Fibroblast of mammary gland (primary cell): ENCODE measurements around the gene PNRC1.
"Not testable (repeated sequence)": the region's sequence is repeated elsewhere in the genome, so short reads cannot be mapped to it uniquely, and the experiment has no call there.

ENCODE experiments used
- DNase-seq: peaks from one replicate; pipeline ENCODE4 v3.0.0-alpha.2; 2010; ENCODE audit warnings: low read depth
- H3K4me3 ChIP-seq: 2 replicates; pipeline ENCODE4 v1.5.1; 2011; ENCODE audit warnings: low read depth, mild to moderate bottlenecking, low read length, moderate library complexity; ENCODE audit not compliant: control insufficient read depth
- CTCF ChIP-seq: conservative IDR thresholded peaks from 2 replicates; pipeline ENCODE4 v1.5.1; 2011; ENCODE audit warnings: low read depth, low read length, inconsistent platforms; ENCODE audit not compliant: control insufficient read depth, insufficient read depth

The PNRC1 gene

GRCh38 chr6:89058627-89059026, 21.9 kb upstream of the PNRC1 start:
- DNase-seq, result no peak
- H3K4me3 ChIP-seq, result no peak overlapping the region
- no peak for TF ChIP-seq CTCF

GRCh38 chr6:89059227-89059626, 21.3 kb upstream of the PNRC1 start:
- no peak for DNase-seq
- TF ChIP-seq CTCF, result no peak
- no peak overlapping the region for H3K4me3 ChIP-seq

GRCh38 chr6:89063881-89064280, 16.7 kb upstream of the PNRC1 start:
- no peak overlapping the region for H3K4me3 ChIP-seq
- no peak for TF ChIP-seq CTCF
- DNase-seq, result no peak

- not testable (repeated sequence) for H3K4me3 ChIP-seq, DNase-seq
Measured at GRCh38 chr6:89064931-89065330, 15.6 kb upstream of the PNRC1 start.

GRCh38 chr6:89066121-89066520, 14.4 kb upstream of the PNRC1 start:
- not testable (repeated sequence) for DNase-seq, H3K4me3 ChIP-seq

GRCh38 chr6:89066940-89067646, 13.5 kb upstream of the PNRC1 start:
- no peak for DNase-seq
- no peak overlapping the region for H3K4me3 ChIP-seq
- no peak for TF ChIP-seq CTCF

- H3K4me3 ChIP-seq, result no peak overlapping the region
- no peak for TF ChIP-seq CTCF
- DNase-seq, result peak; percentile 38
Measured at GRCh38 chr6:89067796-89068195, 12.8 kb upstream of the PNRC1 start.

- no peak for DNase-seq
- no peak overlapping the region for H3K4me3 ChIP-seq
- TF ChIP-seq CTCF, result no peak
Measured at GRCh38 chr6:89068695-89069094, 11.9 kb upstream of the PNRC1 start.
